ENCODE measurements around the gene ZBTB8B. TPM values are rescaled to one million over a fixed set of nuclear protein-coding genes. Genes with fewer than 3 reads are reported as not detected.
A peak's percentile ranks its signal among the peaks of the same experiment; 100 is the strongest.

The ZBTB8B gene
- polyA plus RNA-seq (2011; rRNA removed) = not detected in 2 replicates
- polyA minus RNA-seq (2011; rRNA and poly(A)+ RNA removed) = not detected in 2 replicates

- no peaks in the 10 kb centered on the region for H3K36me3 ChIP-seq (ENCODE audit: control insufficient read depth, insufficient read depth, low read length)
- ChIA-PET POLR2A (no interaction called here), CTCF (interaction anchor here (0.7 to 1.2 kb wide), 3 partner anchors 35 to 428 kb away, joined by 3 to 4 read pairs (median 4); no protein-coding TSS in a partner anchor)
- no peak for TF ChIP-seq CTCF (IDR thresholded peaks at IDR 0.05; ENCODE audit: insufficient read depth, low read depth, low read length)
- H3K27me3 ChIP-seq (ENCODE audit: control insufficient read depth, insufficient read depth, low read length) = peaks cover 28% of the 10 kb centered on the region
- peak within 1 kb of the TSS; percentile 22 for H3K4me3 ChIP-seq (ENCODE audit: low read depth, low read length)
- no peak for DNase-seq (ENCODE audit: low read depth)
Measured at GRCh38 chr1:32464716-32465577, at the start of gene ZBTB8B. Gene ZBTB8B, plus strand, starts transcription at chr1:32465072. Its CDS starts 5,553 bp downstream, at chr1:32470625.

GRCh38 chr1:32421775-32422174, 43.1 kb upstream of the ZBTB8B start:
- no peak for DNase-seq (ENCODE audit: low read depth)
- POLR2A ChIA-PET = no interaction called here
- TF ChIP-seq CTCF (IDR thresholded peaks at IDR 0.05; ENCODE audit: insufficient read depth, low read depth, low read length) = no peak

GRCh38 chr1:32426489-32427255, 38.2 kb upstream of the ZBTB8B start:
- DNase-seq (ENCODE audit: low read depth) = no peak
- Histone ChIP-seq H3K36me3 (ENCODE audit: control insufficient read depth, insufficient read depth, low read length) (no peaks in the 10 kb centered on the region), H3K4me3 (ENCODE audit: low read depth, low read length) (peak overlapping the region; percentile 25), H3K27me3 (ENCODE audit: control insufficient read depth, insufficient read depth, low read length) (peaks cover 28% of the 10 kb centered on the region)
- ChIA-PET POLR2A (no interaction called here), CTCF (interaction anchor here (0.5 to 5.5 kb wide), 4 partner anchors 12 to 124 kb away, joined by 3 to 34 read pairs (median 13); no protein-coding TSS in a partner anchor)
- no peak for TF ChIP-seq CTCF (IDR thresholded peaks at IDR 0.05; ENCODE audit: insufficient read depth, low read depth, low read length)

More at GRCh38 chr1:32421775-32422174, 43.1 kb upstream of the ZBTB8B start:
- CTCF ChIA-PET = interaction anchor here (1.7 to 5.5 kb wide), 3 partner anchors 7 to 21 kb away, joined by 4 to 34 read pairs (median 14); no protein-coding TSS in a partner anchor
- peaks cover 17% of the 10 kb centered on the region for H3K27me3 ChIP-seq (ENCODE audit: control insufficient read depth, insufficient read depth, low read length)
- H3K36me3 ChIP-seq (ENCODE audit: control insufficient read depth, insufficient read depth, low read length) = no peaks in the 10 kb centered on the region
- H3K4me3 ChIP-seq (ENCODE audit: low read depth, low read length) = no peak overlapping the region

- no peak overlapping the region for H3K4me3 ChIP-seq (ENCODE audit: low read depth, low read length)
- H3K27me3 ChIP-seq (ENCODE audit: control insufficient read depth, insufficient read depth, low read length) = peaks cover 28% of the 10 kb centered on the region
- no peaks in the 10 kb centered on the region for H3K36me3 ChIP-seq (ENCODE audit: control insufficient read depth, insufficient read depth, low read length)
- CTCF ChIA-PET = interaction anchor here (0.5 kb wide), 1 partner anchor 19 kb away, joined by 3 read pairs; no protein-coding TSS in a partner anchor
- POLR2A ChIA-PET = no interaction called here
- TF ChIP-seq CTCF (IDR thresholded peaks at IDR 0.05; ENCODE audit: insufficient read depth, low read depth, low read length) = no peak
- no peak for DNase-seq (ENCODE audit: low read depth)
Measured at GRCh38 chr1:32427264-32427963, 37.5 kb upstream of the ZBTB8B start.
